GM18868 (cell line): Measurements from ENCODE around the gene SLC38A3.
"Not testable (repeated sequence)": the region's sequence is repeated elsewhere in the genome, so short reads cannot be mapped to it uniquely, and the experiment has no call there.

Experiments used
- ATAC-seq: cut with Tn5 transposase; IDR thresholded peaks from one replicate; pipeline ENCODE4 v1.9.1; 2021; ENCODE audit warnings: mild to moderate bottlenecking, moderate library complexity; ENCODE audit not compliant: unreplicated experiment

The SLC38A3 gene

DNA sequence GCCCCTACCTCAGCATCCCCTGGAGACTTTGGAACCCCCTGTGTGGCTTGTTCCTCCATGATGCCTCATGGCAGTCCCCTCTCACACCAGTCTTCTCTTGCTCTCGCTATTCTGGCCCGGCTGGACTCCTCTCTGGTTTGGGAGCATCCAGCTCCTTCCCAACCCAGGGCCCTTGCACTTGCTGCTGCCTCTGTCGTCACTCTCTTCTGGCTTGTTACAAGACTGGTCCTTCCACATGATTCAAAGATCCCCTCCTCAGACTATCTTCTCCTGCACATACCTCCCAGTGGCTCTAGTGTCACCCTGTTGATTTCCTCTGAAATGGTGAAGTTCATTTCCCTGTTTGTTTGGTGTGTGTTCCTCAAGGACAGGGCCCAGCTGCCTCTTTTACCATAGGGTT lies 24.4 kb downstream of the SLC38A3 start:
- no peak for ATAC-seq

- ATAC-seq: no peak
Measured at GRCh38 chr3:50230104-50230793, 25.2 kb downstream of the SLC38A3 start.

GRCh38 chr3:50230794-50231125 lies 25.7 kb downstream of the SLC38A3 start:
- no peak for ATAC-seq

- no peak for ATAC-seq
Measured at GRCh38 chr3:50231581-50231980, 26.5 kb downstream of the SLC38A3 start.

- no peak for ATAC-seq
Measured at GRCh38 chr3:50232303-50232702, 27.2 kb downstream of the SLC38A3 start.

- no peak for ATAC-seq
Measured at GRCh38 chr3:50233176-50233575, 28.1 kb downstream of the SLC38A3 start.

DNA sequence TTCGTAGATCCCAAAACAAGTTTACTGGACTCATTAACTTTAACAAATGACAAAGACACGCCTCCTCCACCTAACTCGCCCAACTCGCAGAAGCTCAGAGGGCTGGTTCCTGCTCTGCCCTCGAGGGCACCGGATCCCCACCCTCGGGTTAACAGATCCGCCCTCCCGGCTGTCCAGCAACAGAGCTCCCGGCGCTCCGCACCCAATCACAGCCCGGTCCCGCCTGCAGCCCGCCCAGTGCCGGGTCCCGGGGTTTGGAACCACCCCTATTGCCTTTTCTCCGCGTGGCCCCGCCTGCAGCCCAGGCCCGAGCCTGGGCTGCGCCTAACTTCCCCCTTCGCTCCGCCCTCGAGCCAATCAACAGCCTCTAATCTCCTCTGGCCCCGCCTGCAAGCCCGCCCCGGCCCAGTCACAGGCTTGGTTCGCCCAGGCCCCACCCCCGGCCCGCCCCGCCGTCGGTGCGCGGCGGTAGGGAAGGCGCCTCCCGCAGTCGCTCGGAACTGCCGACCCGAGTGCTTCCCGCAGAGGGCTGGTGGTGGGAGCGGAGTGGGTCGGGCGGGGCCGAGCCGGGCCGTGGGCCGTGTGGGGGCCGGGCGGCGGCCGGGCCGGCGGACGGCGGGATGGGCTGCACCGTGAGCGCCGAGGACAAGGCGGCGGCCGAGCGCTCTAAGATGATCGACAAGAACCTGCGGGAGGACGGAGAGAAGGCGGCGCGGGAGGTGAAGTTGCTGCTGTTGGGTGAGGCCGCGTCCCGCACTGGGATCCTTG lies 30.8 kb downstream of the SLC38A3 start, which contains the start of gene GNAI2:
Gene GNAI2, plus strand, starts transcription at position 489 of the 768 bp plus-strand sequence. Its CDS starts 132 bp downstream, at position 621.
- peak; percentile 91 for ATAC-seq

DNA sequence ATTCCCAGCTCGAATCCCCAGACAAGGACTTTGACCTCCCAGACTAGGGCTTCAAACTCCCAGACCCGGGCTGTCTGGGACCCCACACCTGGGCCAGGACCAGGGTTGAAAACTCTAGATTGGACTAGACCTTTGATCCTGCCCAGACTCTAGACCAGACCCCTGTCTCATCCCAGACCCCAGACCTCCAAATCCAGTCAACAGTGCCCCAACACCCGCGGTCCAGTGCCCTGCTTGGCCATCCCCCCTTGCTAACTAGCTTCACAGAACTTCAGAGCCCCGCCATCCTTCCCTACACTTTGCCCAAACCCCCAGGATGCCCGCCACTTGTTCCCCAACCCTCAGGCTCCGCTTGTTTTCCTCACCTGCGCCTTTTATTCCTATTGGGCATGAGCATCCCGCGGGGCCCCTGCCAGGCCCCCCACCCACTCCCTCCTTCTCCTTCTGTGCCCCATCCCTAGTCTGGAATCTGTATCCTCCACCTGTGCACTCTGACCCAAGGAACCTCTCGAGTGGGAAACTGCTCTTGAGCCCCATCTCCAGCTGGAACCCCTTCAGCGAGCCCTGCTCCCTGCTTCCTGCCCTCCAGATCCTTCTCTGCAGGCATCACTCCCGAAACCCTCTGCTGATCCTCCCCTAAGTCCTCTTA lies 31.5 kb downstream of the SLC38A3 start:
- no peak for ATAC-seq

GRCh38 chr3:50237133-50237651 lies 32.1 kb downstream of the SLC38A3 start:
- no peak for ATAC-seq

GRCh38 chr3:50237754-50238548 lies 32.9 kb downstream of the SLC38A3 start:
- peak; percentile 41 for ATAC-seq

GRCh38 chr3:50238549-50239026 lies 33.5 kb downstream of the SLC38A3 start:
- ATAC-seq: no peak

DNA sequence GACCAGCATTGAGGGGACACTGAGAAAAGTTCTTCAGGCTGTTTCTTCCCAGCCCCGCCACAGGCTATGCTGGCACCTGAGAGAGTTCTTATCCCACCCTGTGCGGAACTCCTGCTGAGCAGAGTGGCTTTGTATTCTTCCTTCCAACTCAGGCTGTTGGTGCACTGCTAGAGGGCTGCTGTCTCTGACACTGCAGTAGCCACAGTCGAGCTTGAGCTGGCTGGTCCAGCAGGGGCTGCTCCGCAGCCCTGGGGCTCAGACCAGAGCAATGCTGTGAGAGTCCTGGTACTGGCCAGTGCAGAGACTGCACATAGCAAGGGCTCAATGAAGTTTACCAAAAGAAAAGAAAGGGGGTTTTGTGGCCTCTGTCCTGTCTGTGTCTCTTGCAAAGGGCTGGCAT lies 34.6 kb downstream of the SLC38A3 start:
- ATAC-seq: no peak

GRCh38 chr3:50241163-50241562 lies 36.1 kb downstream of the SLC38A3 start:
- no peak for ATAC-seq

DNA sequence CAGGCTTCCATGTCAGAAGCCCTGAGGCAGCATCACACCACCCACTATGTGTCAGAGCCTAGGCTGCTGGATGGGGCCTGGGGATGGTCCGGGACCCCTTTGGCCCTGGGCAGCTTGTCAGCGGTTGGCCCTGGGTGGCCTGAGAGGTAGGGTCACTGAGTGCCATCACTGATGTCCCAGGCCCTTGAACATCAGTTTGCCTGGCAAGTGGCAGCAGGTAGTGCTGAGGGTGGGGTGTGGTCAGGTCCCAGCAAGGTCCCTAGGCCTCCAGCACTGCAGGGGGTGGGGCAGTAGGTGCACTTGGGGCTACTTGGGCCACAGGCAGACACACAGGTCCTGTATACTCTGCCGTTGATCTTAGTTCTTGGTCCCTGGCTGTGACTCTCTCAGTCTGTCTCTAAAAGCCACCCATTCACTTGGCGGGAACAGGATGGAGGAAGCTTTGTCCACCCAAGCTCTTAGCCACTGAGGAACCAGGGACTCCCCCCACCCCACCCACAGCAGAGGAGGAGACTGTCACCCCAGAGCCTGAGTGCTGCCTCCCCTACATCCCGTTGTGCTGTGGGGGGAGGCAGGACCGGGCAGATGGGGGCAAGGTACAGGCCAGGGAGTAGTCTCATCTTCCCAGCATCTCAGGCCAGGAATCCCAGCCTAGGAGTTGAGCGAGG lies 36.8 kb downstream of the SLC38A3 start:
- ATAC-seq: no peak

GRCh38 chr3:50242381-50242770 lies 37.3 kb downstream of the SLC38A3 start:
- no peak for ATAC-seq

DNA sequence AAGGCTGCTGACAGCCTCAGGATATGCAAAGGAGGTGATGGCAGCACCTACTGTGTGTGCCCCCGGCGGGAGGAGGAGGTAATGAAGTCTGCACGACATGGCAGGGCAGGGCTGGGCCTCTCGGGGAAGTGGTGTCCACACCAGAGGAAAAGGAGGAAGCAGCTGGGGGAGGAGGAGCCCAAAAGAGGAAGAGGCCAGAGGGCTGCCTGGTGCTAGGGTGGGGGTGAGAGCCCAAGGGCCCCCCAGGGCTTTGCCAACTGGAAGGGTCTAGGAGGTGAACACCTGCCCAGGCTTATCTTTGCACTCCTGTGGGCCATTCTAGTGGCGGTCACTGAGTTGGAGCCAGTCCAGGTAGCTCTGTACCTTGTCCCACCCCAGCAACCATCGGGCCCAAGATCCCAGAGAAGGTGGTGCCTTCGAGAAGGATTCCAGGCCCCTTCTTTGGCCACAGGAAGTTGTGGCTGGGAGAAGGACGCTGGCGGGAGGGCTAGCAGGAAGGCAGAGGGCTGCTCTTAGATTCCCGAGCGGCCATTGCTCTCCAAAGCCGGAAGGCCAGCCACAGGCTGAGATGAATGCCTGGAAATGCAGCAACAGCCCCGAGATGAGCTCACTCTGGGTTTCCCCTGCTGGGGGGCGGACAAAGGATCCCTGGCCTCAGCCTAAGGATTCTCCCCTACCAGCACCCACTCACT lies 37.9 kb downstream of the SLC38A3 start:
- ATAC-seq: no peak

GRCh38 chr3:50243543-50243895 lies 38.4 kb downstream of the SLC38A3 start:
- no peak for ATAC-seq

GRCh38 chr3:50244813-50245212 lies 39.7 kb downstream of the SLC38A3 start:
- not testable (repeated sequence) for ATAC-seq

DNA sequence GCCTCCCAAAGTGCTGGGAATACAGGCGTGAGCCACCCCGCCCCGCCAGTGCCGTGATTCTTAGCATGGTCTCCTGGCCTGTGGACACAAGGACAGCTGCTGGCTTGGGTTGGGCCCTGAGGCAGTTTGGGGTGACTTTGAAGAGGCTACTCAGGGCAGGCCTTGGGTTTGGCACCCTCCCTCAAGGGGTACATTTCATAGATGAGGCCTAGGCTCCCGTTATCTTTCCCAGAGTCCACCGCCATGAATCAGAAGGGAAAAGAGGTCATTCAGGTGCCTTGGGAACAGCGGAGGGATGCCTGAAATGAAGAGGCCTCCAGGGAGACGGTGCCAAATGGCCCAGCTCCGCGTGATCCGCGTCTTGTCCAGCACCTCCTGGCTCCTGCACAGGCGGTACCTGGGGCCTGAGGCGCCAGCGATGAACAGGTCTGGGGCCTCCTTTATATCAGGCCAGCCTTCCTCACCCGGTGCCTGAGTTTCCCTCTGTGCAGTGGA lies 40.2 kb downstream of the SLC38A3 start:
- ATAC-seq: no peak
